Measurements from ENCODE around the gene COL27A1.

The COL27A1 gene

Small RNA genes within 50 kb of the gene (small RNA-seq; reads per million reads assigned to genes)
- 229 reads per million, percentile 97 among the genes with 10 or more reads in this experiment for gene MIR455 (ENCODE audit: insufficient read depth)

All from neuronal stem cell (in vitro differentiated cells).